IgD-negative memory B cell (primary cell): ENCODE data around the gene JCAD. TPM values are rescaled to one million over a fixed set of nuclear protein-coding genes. Genes with fewer than 3 reads are reported as not detected.
A peak's percentile ranks its signal among the peaks of the same experiment; 100 is the strongest.
"Not testable (repeated sequence)": the region's sequence is repeated elsewhere in the genome, so short reads cannot be mapped to it uniquely, and the experiment has no call there.

Source experiments
- H3K27ac Mint-ChIP-seq, 3 donors: one replicate each; pipeline ENCODE4 v1.8.0; 2020 to 2022; ENCODE audit warnings: mild to moderate bottlenecking in 3 of 3, mixed read lengths in 3 of 3, moderate library complexity in 1 of 3
- H3K27me3 Mint-ChIP-seq: one replicate; pipeline ENCODE4 v1.8.0; 2021; ENCODE audit warnings: mixed read lengths
- H3K36me3 Mint-ChIP-seq: one replicate; pipeline ENCODE4 v1.8.0; 2020; ENCODE audit warnings: mild to moderate bottlenecking, mixed read lengths
- H3K4me1 Mint-ChIP-seq, 3 donors: one replicate each; pipeline ENCODE4 v1.8.0; 2020 to 2022; ENCODE audit warnings: mixed read lengths in 3 of 3, mild to moderate bottlenecking in 1 of 3
- H3K4me3 Mint-ChIP-seq, 4 donors: one replicate each; pipeline ENCODE4 v1.8.0; 2020 to 2022; ENCODE audit warnings: mild to moderate bottlenecking in 4 of 4, mixed read lengths in 4 of 4, moderate library complexity in 3 of 4
- H3K9me3 Mint-ChIP-seq, 3 donors: one replicate each; pipeline ENCODE4 v1.8.0; 2020 to 2021; ENCODE audit warnings: mixed read lengths in 3 of 3, mild to moderate bottlenecking in 1 of 3
- polyA plus RNA-seq: library from polyadenylated mRNA; unstranded; fragments of 300-500 nt; fragmentation: Illumina TruSeq; gene quantifications from one replicate; pipeline ENCODE4 v1.2.3, GENCODE V29; 2021

The JCAD gene
- polyA plus RNA-seq, 1 donor from 2014 or later = not detected

- peaks cover 17% of the 10 kb centered on the region for H3K27me3 Mint-ChIP-seq
- no peaks in the 10 kb centered on the region for H3K9me3 Mint-ChIP-seq
- peak overlapping the region in 2 of 4 donors; percentile 77 to 96 for H3K4me3 Mint-ChIP-seq
- H3K36me3 Mint-ChIP-seq = no peaks in the 10 kb centered on the region
- no peak overlapping the region for H3K27ac Mint-ChIP-seq
- H3K4me1 Mint-ChIP-seq = peaks cover 8 to 15% (median 11%) of the 10 kb centered on the region in 3 donors
These were observed 31.2 kb downstream of the JCAD start for GRCh38 chr10:30028006-30028737.

GRCh38 chr10:30027057-30028005, 32.1 kb downstream of the JCAD start:
- H3K27me3 Mint-ChIP-seq = peaks cover 11% of the 10 kb centered on the region

DNA sequence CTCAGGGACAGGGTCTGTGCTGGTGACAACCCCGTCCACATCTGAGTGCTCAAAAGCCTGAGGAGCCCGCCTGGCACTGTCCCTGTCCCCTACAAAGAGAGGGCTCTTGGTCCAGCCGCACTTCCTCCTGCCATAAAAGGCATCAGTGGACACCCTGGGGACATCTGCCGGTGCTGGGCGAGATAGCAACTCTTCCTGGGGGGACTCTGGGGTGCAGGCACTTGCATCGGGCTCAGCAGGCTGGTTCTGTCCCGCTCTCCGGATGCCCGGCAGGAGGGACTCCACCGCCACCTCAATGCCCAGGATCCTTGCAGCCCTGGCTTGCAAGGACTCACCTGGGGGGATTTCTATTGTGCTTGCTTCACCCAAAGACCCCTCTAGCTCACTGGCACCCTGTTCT, 32.8 kb downstream of the JCAD start:
- H3K36me3 Mint-ChIP-seq = no peaks in the 10 kb centered on the region
- H3K9me3 Mint-ChIP-seq = no peaks in the 10 kb centered on the region
- peak overlapping the region in 2 of 3 donors; percentile 5 to 71 for H3K27ac Mint-ChIP-seq
- H3K4me1 Mint-ChIP-seq = peaks cover 8 to 15% (median 11%) of the 10 kb centered on the region in 3 donors
- H3K4me3 Mint-ChIP-seq = peak overlapping the region in 3 of 4 donors; percentile 82 to 96 (median 90)
- H3K27me3 Mint-ChIP-seq = peaks cover 11% of the 10 kb centered on the region

More at GRCh38 chr10:30027057-30028005, 32.1 kb downstream of the JCAD start:
- no peaks in the 10 kb centered on the region for H3K36me3 Mint-ChIP-seq
- peaks cover 8 to 15% (median 11%) of the 10 kb centered on the region in 3 donors for H3K4me1 Mint-ChIP-seq
- H3K27ac Mint-ChIP-seq = peak overlapping the region in 2 of 3 donors; percentile 5 to 71
- H3K9me3 Mint-ChIP-seq = no peaks in the 10 kb centered on the region
- H3K4me3 Mint-ChIP-seq = peak overlapping the region; percentile 82 to 96 (median 87)

GRCh38 chr10:30026080-30026479, 33.3 kb downstream of the JCAD start:
- Mint-ChIP-seq H3K9me3 (no peaks in the 10 kb centered on the region), H3K4me3 (peak overlapping the region in 1 of 4 donors; percentile 21), H3K36me3 (no peaks in the 10 kb centered on the region), H3K27ac (no peak overlapping the region), H3K27me3 (peaks cover 11% of the 10 kb centered on the region), H3K4me1 (peaks cover 8 to 15% (median 11%) of the 10 kb centered on the region in 3 donors)

DNA sequence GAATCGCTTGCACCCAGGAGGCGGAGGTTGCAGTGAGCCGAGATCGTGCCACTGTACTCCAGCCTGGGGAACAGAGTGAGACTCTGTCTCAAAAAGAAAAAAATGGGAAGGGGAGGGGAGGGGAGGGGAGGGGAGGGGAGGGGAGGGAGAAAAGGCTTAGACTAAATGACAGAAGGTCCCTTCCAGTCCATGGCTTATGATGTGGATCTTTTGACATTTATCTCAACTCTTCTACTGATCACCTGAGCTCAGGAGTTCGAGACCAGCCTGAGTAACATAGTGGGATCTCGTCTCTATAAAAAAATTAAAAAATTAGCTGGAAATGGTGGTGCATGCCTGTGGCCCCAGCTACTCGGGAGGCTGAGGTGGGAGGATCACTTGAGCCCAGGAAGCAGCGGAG, 34.0 kb downstream of the JCAD start:
- H3K4me1 Mint-ChIP-seq = peaks cover 8 to 15% (median 11%) of the 10 kb centered on the region in 3 donors
- H3K27me3 Mint-ChIP-seq, H3K9me3 Mint-ChIP-seq, H3K27ac Mint-ChIP-seq, H3K4me3 Mint-ChIP-seq, H3K36me3 Mint-ChIP-seq: not testable (repeated sequence)

DNA sequence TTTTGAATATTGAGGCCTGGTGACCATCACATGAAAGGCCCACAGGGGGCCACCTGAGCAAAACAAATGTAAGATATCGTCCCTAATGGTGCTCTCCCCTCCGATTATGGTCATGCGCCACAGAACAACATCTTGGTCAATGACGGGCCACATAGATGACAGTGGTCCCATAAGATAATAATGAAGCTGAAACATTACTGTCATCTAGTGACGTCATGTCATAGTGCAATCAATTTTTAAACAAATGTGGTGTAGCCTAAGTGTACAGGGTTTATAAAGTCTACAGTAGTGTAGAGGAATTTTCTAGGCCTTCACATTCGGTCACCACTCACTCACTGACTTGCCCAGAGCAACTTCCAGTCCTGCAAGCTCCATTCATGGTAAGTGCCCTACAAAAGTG, 36.8 kb downstream of the JCAD start:
- Mint-ChIP-seq H3K9me3 (no peaks in the 10 kb centered on the region), H3K4me3 (no peak overlapping the region), H3K27ac (no peak overlapping the region), H3K27me3 (peaks cover 15% of the 10 kb centered on the region), H3K36me3 (no peaks in the 10 kb centered on the region), H3K4me1 (peaks cover 6 to 10% (median 8%) of the 10 kb centered on the region in 3 donors)

- H3K27ac Mint-ChIP-seq = no peak overlapping the region
- no peaks in the 10 kb centered on the region for H3K36me3 Mint-ChIP-seq
- no peaks in the 10 kb centered on the region for H3K4me1 Mint-ChIP-seq
- peaks cover 11% of the 10 kb centered on the region for H3K27me3 Mint-ChIP-seq
- H3K4me3 Mint-ChIP-seq = no peak overlapping the region
- no peaks in the 10 kb centered on the region for H3K9me3 Mint-ChIP-seq
These were observed 39.9 kb downstream of the JCAD start for GRCh38 chr10:30019468-30019867.

- Mint-ChIP-seq H3K9me3 (no peaks in the 10 kb centered on the region), H3K27ac (no peak overlapping the region), H3K4me3 (no peak overlapping the region), H3K36me3 (no peaks in the 10 kb centered on the region), H3K4me1 (no peaks in the 10 kb centered on the region), H3K27me3 (peaks cover 11% of the 10 kb centered on the region)
These were observed 40.9 kb downstream of the JCAD start for GRCh38 chr10:30018496-30018895.

DNA sequence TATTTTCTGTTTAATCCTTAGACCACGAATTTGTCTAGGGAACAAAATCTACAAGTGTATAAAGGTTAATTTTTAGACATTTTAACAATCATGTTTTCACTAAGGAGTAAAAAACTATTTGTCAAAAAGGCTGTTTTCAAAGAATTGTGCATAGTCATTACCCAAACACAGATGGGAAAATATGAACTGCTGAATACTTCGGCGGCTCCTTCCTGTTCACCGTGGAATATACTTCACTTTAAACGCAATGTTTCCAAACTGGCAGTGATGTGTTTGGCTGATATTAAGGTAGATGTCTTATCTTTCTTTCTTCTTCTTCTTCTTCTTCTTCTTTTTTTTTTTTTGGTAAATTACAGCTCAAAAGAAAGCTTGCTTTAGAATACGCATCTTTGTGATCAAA, 41.4 kb downstream of the JCAD start:
- Mint-ChIP-seq H3K4me1 (no peaks in the 10 kb centered on the region), H3K27me3 (peaks cover 11% of the 10 kb centered on the region), H3K4me3 (no peak overlapping the region), H3K27ac (no peak overlapping the region), H3K9me3 (no peaks in the 10 kb centered on the region), H3K36me3 (no peaks in the 10 kb centered on the region)

DNA sequence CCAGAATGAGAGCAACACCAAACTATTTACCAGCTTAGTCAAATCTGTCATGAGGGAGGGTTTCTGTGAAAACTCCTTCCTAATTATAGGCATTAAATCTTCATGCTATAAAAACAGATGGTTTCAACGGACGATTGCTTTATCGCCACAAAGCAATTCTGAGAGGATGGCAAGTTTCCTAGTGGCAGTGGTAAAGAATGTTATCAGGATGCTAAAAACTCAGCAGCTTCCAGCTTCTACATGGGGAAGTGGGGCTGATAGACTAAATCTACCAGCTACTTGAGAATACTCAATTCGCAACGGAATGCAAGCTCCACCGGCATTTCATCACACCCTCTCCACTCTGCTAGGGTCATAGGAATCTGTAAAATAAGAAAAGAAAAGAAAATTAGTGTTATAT, 41.8 kb downstream of the JCAD start:
- Mint-ChIP-seq H3K9me3 (no peaks in the 10 kb centered on the region), H3K27me3 (peaks cover 11% of the 10 kb centered on the region), H3K4me1 (no peaks in the 10 kb centered on the region), H3K4me3 (no peak overlapping the region), H3K36me3 (no peaks in the 10 kb centered on the region), H3K27ac (no peak overlapping the region)

GRCh38 chr10:30014511-30014910, 44.9 kb downstream of the JCAD start:
- Mint-ChIP-seq H3K27ac (no peak overlapping the region), H3K4me3 (no peak overlapping the region), H3K4me1 (no peaks in the 10 kb centered on the region), H3K27me3 (peaks cover 9% of the 10 kb centered on the region), H3K36me3 (no peaks in the 10 kb centered on the region), H3K9me3 (no peaks in the 10 kb centered on the region)

GRCh38 chr10:30013757-30014156, 45.6 kb downstream of the JCAD start:
- no peak overlapping the region for H3K27ac Mint-ChIP-seq
- H3K36me3 Mint-ChIP-seq = no peaks in the 10 kb centered on the region
- no peaks in the 10 kb centered on the region for H3K9me3 Mint-ChIP-seq
- peak overlapping the region in 1 of 4 donors; percentile 75 for H3K4me3 Mint-ChIP-seq
- H3K27me3 Mint-ChIP-seq = peaks cover 4% of the 10 kb centered on the region
- H3K4me1 Mint-ChIP-seq = no peaks in the 10 kb centered on the region

GRCh38 chr10:30011956-30012647, 47.3 kb downstream of the JCAD start:
- no peaks in the 10 kb centered on the region for H3K9me3 Mint-ChIP-seq
- H3K4me1 Mint-ChIP-seq = no peaks in the 10 kb centered on the region
- H3K4me3 Mint-ChIP-seq = no peak overlapping the region
- no peaks in the 10 kb centered on the region for H3K36me3 Mint-ChIP-seq
- peaks cover 7% of the 10 kb centered on the region for H3K27me3 Mint-ChIP-seq
- no peak overlapping the region for H3K27ac Mint-ChIP-seq

DNA sequence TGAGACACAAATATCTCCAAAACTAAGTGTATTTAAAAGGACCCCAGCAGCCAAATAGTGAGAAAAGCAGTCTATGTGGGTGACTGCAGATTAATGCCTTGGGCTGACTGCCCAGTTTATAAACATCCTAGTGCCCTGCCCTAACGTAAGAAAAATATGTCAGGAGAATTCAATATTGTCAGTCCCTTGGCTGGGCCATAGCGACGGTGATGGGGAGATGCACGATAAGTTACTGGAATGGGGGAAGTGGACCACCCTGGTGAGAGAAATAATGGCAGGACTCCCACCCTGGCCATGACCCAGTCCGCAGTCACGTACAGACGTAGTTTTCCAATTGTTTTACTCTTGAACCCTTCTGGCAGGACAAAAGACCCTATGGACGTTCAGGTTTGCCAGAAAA, 48.0 kb downstream of the JCAD start:
- Mint-ChIP-seq H3K9me3 (no peaks in the 10 kb centered on the region), H3K4me1 (no peaks in the 10 kb centered on the region), H3K4me3 (no peak overlapping the region), H3K27ac (no peak overlapping the region), H3K36me3 (no peaks in the 10 kb centered on the region), H3K27me3 (peaks cover 10% of the 10 kb centered on the region)

GRCh38 chr10:30007406-30007805, 52.0 kb downstream of the JCAD start:
- peak overlapping the region in 1 of 3 donors; percentile 80 for H3K27ac Mint-ChIP-seq
- no peaks in the 10 kb centered on the region for H3K36me3 Mint-ChIP-seq
- peaks cover 10% of the 10 kb centered on the region for H3K27me3 Mint-ChIP-seq
- peaks cover 0 to 3% (median 2%) of the 10 kb centered on the region in 3 donors for H3K9me3 Mint-ChIP-seq
- peaks cover 0 to 2% (median 0%) of the 10 kb centered on the region in 3 donors for H3K4me1 Mint-ChIP-seq
- H3K4me3 Mint-ChIP-seq = no peak overlapping the region
